Mammary epithelial cell (primary cell): ENCODE results near the gene LRRC32.

ENCODE experiments used
- EZH2 ChIP-seq: IDR thresholded peaks from 2 replicates; pipeline ENCODE4 v1.6.1; 2012; ENCODE audit warnings: low read length, inconsistent platforms, borderline replicate concordance
- TF ChIP-seq, protein P1 (sequence below), 2 donors: IDR thresholded peaks in 1 of 2; conservative IDR thresholded peaks in 1 of 2; 2 replicates each; pipeline ENCODE4 v1.5.1; 2011 to 2012; ENCODE audit warnings: inconsistent platforms in 2 of 2, low read length in 2 of 2, mild to moderate bottlenecking in 2 of 2, control low read depth in 1 of 2, low read depth in 1 of 2; ENCODE audit not compliant: insufficient read depth in 1 of 2; ENCODE audit errors: extremely low read depth in 1 of 2

DNA sequence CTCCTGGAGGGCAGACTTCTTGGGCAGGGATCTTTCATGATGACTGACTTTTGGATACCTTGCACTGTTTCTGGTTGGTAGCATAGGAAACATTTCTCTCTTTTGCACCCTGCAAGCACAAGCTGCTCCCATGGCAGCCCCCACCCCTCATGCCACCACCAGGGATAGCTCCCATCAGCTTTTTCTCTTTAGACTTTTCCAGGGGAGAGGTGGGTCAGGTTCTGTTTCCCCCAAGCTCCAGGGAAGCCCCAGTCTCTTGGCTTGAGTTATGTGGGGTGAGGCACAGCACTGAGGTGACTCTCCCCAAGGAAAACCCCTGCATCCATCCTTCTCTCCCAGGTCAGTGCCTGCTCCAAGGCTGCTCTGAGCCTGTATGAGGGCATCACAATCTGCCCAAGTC is 22.5 kb downstream of the LRRC32 start:
- TF ChIP-seq, protein P1, sequence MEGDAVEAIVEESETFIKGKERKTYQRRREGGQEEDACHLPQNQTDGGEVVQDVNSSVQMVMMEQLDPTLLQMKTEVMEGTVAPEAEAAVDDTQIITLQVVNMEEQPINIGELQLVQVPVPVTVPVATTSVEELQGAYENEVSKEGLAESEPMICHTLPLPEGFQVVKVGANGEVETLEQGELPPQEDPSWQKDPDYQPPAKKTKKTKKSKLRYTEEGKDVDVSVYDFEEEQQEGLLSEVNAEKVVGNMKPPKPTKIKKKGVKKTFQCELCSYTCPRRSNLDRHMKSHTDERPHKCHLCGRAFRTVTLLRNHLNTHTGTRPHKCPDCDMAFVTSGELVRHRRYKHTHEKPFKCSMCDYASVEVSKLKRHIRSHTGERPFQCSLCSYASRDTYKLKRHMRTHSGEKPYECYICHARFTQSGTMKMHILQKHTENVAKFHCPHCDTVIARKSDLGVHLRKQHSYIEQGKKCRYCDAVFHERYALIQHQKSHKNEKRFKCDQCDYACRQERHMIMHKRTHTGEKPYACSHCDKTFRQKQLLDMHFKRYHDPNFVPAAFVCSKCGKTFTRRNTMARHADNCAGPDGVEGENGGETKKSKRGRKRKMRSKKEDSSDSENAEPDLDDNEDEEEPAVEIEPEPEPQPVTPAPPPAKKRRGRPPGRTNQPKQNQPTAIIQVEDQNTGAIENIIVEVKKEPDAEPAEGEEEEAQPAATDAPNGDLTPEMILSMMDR (conservative IDR thresholded peaks at IDR 0.05 in 1 of 2, IDR thresholded peaks at IDR 0.05 in 1 of 2; ENCODE audit: extremely low read depth in 1 of 2, insufficient read depth in 1 of 2, low read depth in 1 of 2, low read length in 2 of 2) = no peak
- TF ChIP-seq EZH2 = no peak
